ACC112 (cell line): ENCODE measurements around the gene PRMT6.
"Not testable (repeated sequence)": the region's sequence is repeated elsewhere in the genome, so short reads cannot be mapped to it uniquely, and the experiment has no call there.

Experiments used
- H2AFZ ChIP-seq: fragments of 200-600 bp; sonication (generic); one replicate; pipeline ENCODE4 v1.6.0; 2017; ENCODE audit warnings: antibody characterized with exemption, low read length; ENCODE audit not compliant: unreplicated experiment
- H3K27ac ChIP-seq: fragments of 200-600 bp; sonication (generic); 2 replicates; pipeline ENCODE4 v1.5.1; 2014; ENCODE audit warnings: low read depth, mild to moderate bottlenecking, antibody characterized with exemption, low read length, moderate library complexity
- H3K27me3 ChIP-seq: fragments of 200-600 bp; sonication (generic); 2 replicates; pipeline ENCODE4 v1.6.1; 2014; ENCODE audit warnings: mild to moderate bottlenecking, antibody characterized with exemption, low read length, moderate library complexity, mixed read lengths; ENCODE audit not compliant: insufficient read depth
- H3K36me3 ChIP-seq: fragments of 200-600 bp; sonication (generic); 2 replicates; pipeline ENCODE4 v1.6.1; 2016; ENCODE audit warnings: mild to moderate bottlenecking, antibody characterized with exemption, low read length, moderate library complexity, mixed read lengths; ENCODE audit not compliant: insufficient read depth
- H3K4me1 ChIP-seq: fragments of 200-600 bp; sonication (generic); one replicate; pipeline ENCODE4 v1.6.1; 2016; ENCODE audit warnings: low read length, mixed read lengths; ENCODE audit not compliant: insufficient read depth, unreplicated experiment, control insufficient read depth
- H3K4me3 ChIP-seq: fragments of 200-600 bp; sonication (generic); 2 replicates; pipeline ENCODE4 v1.5.1; 2014; ENCODE audit warnings: mild to moderate bottlenecking, low read depth, low read length
- H3K79me2 ChIP-seq: fragments of 200-600 bp; sonication (generic); one replicate; pipeline ENCODE4 v1.6.0; 2016; ENCODE audit warnings: low read length; ENCODE audit not compliant: control insufficient read depth, unreplicated experiment, insufficient read depth

The PRMT6 gene

DNA sequence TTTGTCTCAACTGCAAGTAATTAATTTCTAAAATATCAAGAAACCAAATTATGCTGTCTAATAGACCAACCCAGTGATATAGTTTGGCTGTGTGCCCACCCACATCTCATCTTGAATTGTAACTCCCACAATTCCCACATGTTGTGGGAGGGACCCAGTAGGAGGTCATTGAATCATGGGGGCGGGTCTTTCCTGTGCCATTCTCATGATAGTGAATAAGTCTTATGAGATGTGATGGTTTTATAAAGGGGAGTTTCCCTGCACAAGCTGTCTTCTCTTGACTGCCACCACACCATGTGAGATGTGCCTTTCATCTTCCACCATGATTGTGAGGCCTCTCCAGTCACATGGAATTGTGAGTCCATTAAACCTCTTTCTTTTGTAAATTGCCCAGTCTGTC is 36.9 kb downstream of the PRMT6 start:
- not testable (repeated sequence) for H3K27me3 ChIP-seq, H3K79me2 ChIP-seq, H3K4me3 ChIP-seq, H2AFZ ChIP-seq, H3K27ac ChIP-seq, H3K4me1 ChIP-seq, H3K36me3 ChIP-seq

DNA sequence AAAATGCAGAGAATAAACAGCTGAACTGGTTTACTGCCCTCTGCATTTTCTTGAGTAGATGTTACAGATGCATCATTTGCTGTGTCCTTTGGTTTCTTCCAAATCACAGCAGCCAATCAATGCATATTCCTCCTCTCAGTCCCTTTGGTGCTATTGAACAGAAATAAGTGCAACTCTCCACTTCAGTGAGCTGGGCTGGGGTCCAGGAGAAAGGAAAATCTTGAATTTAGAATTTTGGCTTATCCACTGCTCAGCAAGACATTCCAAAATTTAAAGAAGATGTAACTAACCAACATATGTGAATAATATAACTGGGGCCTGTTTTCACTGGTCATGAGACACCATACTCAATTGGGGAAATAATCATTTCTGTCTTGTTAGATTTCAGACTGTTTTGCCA is 39.2 kb downstream of the PRMT6 start:
- no peaks in the 10 kb centered on the region for H3K36me3 ChIP-seq
- no peaks in the 10 kb centered on the region; the same call in 1 of the 2 replicates for H3K27me3 ChIP-seq
- no peaks in the 10 kb centered on the region for H3K4me1 ChIP-seq
- no peak overlapping the region for H2AFZ ChIP-seq
- H3K27ac ChIP-seq = no peak overlapping the region
- H3K4me3 ChIP-seq = no peak overlapping the region
- no peaks in the 10 kb centered on the region for H3K79me2 ChIP-seq

DNA sequence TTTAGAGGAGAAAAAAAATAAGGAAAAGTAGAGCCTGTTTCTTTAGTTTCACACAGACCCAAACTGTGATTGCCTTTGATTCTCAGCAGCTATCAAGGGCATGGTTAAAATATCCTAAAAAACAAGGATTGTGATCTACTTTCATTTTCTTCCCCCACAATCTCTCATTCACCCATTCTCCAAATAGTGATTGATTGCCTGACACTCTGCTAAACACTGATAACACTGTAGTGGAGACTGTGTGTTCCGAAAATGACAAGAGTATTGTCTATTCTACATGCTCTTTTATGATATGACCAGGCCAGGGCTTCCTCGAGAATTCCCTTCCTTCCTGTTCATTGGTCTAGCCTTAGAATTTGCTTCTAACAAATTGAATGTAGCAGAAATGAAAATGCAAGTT is 40.2 kb downstream of the PRMT6 start:
- Histone ChIP-seq H2AFZ (peak overlapping the region; percentile 11), H3K79me2 (no peaks in the 10 kb centered on the region)

DNA sequence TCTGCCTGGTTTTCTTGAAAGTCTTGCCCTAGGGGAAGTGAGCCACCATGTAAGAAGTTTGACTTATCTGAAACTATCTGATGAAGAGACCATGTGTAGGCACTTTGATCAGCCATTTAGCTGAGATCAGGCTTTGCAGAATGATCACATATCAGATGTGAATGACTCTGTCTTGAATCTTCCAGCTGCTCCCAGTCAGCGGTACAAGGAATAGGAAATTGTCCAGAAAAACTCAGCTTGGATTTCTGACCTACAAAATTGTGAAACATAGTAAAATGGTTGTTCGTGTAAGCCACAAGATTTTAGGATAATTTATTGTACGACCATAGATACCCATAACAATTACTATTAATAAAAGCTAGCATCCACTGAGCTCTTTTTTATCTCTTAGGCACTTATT is 42.5 kb downstream of the PRMT6 start:
- H3K27ac ChIP-seq = no peak overlapping the region
- no peaks in the 10 kb centered on the region for H3K79me2 ChIP-seq
- H3K36me3 ChIP-seq = no peaks in the 10 kb centered on the region
- H3K4me1 ChIP-seq = no peaks in the 10 kb centered on the region
- no peak overlapping the region for H2AFZ ChIP-seq
- no peak overlapping the region for H3K4me3 ChIP-seq
- H3K27me3 ChIP-seq = no peaks in the 10 kb centered on the region

More for the DNA sequence above, 40.2 kb downstream of the PRMT6 start:
- Histone ChIP-seq H3K4me3 (peak overlapping the region; percentile 46; the same call in 1 of the 2 replicates), H3K27me3 (no peaks in the 10 kb centered on the region), H3K27ac (no peak overlapping the region), H3K36me3 (no peaks in the 10 kb centered on the region), H3K4me1 (no peaks in the 10 kb centered on the region)

DNA sequence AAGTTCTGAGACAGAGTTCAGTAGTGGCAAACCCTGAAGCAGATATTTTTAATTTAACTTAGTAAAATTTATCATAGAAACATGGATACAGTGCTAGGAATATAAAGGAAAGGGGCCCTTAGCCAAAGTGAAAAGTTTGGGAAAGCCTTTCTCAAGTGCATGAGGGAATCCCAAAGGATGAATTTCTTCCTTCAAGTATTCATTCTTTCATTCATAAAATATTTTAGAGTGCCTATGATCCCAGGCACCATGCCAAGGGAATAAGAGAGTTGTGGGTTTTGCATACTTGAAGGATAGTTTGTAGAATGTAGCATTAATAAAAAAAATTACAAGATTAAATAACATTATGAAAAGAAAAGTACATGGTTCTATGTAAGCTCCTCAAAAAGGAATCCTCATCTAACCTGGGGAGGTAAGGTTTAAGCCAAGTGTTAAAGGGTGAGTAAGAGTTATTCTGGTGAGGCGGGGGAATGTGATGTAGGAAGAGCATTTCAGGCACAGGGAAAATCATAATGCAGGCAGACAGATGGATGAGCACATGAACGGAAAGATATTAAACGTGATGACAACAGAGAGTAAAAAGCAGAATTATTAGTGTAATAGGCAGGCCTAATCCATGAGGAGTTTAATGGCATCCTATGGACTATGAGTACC is 44.0 kb downstream of the PRMT6 start:
- no peaks in the 10 kb centered on the region for H3K79me2 ChIP-seq
- no peak overlapping the region for H3K27ac ChIP-seq
- no peak overlapping the region for H2AFZ ChIP-seq
- no peaks in the 10 kb centered on the region for H3K27me3 ChIP-seq
- H3K4me1 ChIP-seq = no peaks in the 10 kb centered on the region
- H3K36me3 ChIP-seq = no peaks in the 10 kb centered on the region
- H3K4me3 ChIP-seq = no peak overlapping the region

DNA sequence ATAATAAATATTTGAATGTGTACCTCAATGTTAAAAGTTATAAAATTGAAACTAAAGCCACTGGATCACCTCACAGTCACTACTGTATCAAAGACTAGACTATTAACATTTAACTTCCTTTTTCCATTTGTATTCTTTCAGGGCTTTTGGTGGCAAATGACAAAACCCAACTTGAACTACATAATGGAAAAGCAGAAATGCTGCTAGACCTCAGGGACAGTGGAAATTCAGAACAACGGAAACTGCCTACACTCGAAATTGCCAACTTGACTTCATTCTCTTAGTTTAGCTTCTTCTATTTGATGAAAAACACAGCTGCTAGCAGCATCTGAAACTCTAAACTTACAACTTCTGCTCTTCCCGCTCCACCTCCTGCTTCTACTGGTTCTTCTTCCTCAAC is 49.4 kb downstream of the PRMT6 start:
- no peak overlapping the region for H2AFZ ChIP-seq
- no peak overlapping the region for H3K4me3 ChIP-seq
- no peaks in the 10 kb centered on the region for H3K4me1 ChIP-seq
- no peaks in the 10 kb centered on the region for H3K79me2 ChIP-seq
- no peaks in the 10 kb centered on the region for H3K27me3 ChIP-seq
- H3K36me3 ChIP-seq = no peaks in the 10 kb centered on the region
- H3K27ac ChIP-seq = no peak overlapping the region
